HT-29 (cell line): ENCODE measurements around the gene CFAP43. TPM values are rescaled to one million over a fixed set of nuclear protein-coding genes. Genes with fewer than 3 reads are reported as not detected.
"Not testable (repeated sequence)": the region's sequence is repeated elsewhere in the genome, so short reads cannot be mapped to it uniquely, and the experiment has no call there.

ENCODE experiments used
- DNase-seq: peaks from one replicate; pipeline ENCODE4 v3.0.0-alpha.2; 2015; ENCODE audit warnings: low spot score
- total RNA-seq: library from RNA; depleted of rRNA; stranded (reverse); fragments of >200 nt; shearing (Covaris generic); gene quantifications from 2 replicates; pipeline ENCODE4 v1.2.3, GENCODE V29; 2014

CFAP43 gene
- total RNA-seq, 1 experiment from 2014 or later = 0.18 TPM

DNA sequence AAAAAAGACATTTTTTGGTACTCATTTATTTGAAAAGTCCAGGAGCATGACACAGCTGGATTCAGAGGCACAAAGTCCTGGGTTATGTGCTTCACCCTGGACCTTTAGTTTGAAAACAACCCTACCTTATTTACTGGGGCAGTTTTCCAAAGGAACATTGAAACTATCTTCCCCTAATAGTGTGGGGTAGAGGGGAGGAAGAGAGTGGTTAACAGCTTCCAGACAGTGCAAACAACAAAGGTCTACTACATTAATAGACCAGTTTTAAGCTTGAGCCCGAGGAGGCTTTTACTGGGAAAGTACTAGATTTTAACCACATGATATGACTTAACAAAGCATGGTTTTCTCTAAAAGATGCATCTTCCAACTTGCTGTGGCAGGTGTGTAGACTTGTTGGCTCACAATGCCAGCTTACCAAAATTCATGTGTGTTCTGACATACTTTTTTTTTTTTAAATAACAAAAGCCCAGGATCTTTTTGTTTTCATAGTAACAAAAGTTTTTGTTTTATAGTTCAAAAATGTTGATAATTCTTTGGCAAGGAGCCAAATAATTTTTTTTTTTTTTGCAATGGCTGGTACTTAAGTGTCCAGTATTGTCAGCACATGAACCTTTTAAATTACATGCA is 24.3 kb upstream of the CFAP43 start:
- no peak for DNase-seq

DNA sequence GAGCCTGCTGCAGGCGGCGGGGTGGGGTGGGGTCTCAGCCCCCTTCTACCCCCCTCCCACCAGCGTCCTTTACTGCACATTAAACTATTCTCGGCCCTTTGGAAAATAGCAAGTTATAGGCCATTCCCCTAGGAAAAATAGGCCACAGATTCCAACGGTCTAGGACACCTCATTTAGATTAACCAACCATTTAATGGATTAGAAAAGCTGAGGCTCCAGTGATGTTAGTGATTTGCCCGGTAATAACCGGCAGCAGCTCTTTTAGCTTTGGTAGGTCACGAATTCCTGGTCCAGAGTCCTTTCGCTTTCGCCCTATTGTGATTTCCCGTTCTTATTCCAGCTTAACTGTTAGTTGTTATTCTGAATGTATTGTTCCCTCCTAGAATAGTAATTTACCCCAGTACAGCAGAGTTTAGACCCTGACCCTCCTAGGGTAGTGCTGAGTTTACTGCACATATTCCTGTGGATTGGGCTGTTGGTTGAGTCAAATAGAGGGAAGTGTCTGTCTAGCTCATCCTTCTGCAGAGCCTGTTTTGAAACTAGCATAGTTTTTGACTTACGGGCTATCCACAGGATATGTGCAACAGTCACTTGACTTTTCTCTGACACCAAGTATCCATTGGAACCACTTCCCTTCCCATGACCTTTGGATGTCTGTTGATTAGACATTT is 23.3 kb upstream of the CFAP43 start:
- peak; percentile 58 for DNase-seq

DNA sequence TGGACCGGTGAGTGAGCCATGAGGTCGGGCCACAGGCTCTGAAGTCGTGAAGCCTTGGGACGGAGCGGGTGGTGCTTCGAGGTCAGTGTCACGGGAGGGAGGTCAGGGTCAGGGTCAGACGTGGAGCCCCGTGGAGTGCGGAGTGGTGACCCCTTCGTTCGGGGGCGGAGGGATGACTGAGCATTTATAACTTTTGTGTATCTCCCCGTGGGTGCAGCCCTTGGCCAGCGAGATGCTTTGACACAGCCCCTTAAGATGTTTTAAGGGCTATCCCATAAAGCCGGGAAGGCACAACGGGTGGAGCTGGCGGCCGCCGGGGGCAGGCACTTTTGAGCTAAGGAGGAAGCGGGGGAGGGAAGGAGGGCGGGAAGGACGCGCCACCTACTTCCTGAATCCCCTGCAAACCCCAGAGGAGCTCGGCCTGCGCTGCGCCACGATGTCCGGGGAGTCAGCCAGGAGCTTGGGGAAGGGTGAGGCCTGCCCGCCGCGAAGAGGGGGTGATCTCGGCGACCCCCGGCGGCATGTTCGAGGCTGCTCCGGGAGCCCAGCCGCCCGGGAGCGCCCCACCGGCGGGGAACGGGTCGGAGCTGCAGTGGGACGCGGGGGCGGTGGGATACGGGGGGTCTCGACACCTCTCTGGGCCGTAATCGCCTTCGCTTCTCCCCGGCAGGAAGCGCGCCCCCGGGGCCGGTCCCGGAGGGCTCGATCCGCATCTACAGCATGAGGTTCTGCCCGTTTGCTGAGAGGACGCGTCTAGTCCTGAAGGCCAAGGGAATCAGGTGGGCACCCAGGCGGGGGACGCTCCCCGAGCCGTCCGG is 22.5 kb upstream of the CFAP43 start, which contains the start of gene GSTO1:
TSS of gene GSTO1 (plus strand) at position 400 of the 818 bp plus-strand sequence. CDS start at position 437, 37 bp downstream.
- peak; percentile 65 for DNase-seq

- no peak for DNase-seq
Measured at GRCh38 chr10:104253606-104254410, 21.6 kb upstream of the CFAP43 start.

GRCh38 chr10:104253106-104253505 is 20.9 kb upstream of the CFAP43 start:
- DNase-seq = no peak

DNA sequence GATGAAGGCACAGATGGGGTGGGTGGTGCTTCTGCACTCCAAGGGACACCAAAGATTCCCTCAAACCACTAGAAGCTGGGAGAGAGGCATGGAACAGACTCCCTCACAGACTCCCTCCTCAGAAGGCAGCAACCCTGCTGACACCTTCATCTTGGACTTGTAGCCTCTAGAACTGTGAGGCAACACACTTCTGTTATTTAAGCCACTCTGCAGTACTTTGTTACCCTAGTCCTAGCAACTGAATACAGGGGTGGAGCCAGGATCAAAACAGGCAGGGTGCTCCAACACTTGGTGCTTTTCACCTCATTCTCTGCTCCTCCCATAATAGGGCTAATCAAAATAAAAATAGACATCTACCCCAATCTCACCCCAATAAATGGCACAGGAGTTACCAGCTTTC is 20.2 kb upstream of the CFAP43 start:
- DNase-seq = no peak

DNA sequence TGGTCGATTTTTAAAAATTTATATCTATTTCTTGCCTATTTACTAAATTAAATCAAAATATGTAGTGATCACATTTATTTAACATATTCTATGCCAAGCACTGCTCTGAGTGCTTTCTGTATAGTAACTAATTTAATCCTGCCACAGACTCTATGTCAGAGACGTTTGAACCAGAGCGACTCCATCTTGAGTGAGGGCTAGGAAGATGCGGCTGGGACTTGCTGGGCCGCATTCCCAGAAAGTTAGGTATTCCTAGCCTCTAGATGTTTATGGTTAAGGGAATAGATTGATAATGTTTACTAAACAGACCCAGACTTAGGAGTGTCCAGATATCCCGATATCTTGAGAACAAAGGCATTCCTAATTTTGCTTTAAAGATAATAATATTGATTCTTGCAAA is 19.3 kb upstream of the CFAP43 start:
- no peak for DNase-seq

DNA sequence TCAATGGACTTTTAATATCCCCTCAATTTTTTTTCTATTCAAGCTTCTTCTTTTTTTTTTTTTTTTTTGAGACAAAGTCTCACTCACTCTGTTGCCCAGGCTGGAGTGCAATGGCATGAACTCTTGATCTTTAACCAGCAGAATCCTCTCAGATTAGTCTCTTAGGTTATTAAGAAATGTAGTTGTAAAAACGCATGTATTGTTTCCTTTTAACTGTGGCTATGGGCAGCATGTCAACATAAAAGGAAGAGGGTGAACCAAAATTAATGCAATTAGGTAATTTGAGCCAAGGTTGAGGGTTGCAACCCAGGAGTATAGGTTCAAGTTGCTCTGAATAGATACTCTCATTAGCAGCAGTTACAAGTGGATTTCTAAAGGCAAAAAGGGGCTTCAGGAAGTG is 18.2 kb upstream of the CFAP43 start:
- no peak for DNase-seq

DNA sequence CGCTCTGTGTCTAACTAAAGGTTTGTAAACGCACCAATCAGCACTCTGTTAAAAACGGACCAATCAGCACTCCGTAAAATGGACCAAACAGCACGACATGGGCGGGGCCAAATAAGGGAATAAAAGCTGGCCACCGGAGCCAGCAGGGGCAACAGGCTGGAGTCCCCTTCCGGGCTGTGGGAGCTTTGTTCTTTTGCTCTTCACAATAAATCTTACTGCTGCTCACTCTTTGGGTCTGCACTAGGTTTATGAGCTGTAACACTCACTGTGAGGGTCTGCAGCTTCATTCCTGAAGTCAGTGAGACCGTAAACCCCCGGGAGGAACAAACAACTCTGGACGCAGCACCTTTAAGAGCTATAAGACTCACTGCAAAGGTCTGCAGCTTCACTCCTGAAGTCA is 16.8 kb upstream of the CFAP43 start:
- not testable (repeated sequence) for DNase-seq

- DNase-seq = no peak
Measured at GRCh38 chr10:104247513-104248146, 15.5 kb upstream of the CFAP43 start.

- no peak for DNase-seq
Measured at GRCh38 chr10:104246976-104247375, 14.8 kb upstream of the CFAP43 start.

GRCh38 chr10:104245066-104245632 is 13.0 kb upstream of the CFAP43 start:
- DNase-seq = no peak

GRCh38 chr10:104243512-104243911 is 11.3 kb upstream of the CFAP43 start:
- DNase-seq = no peak

- DNase-seq = not testable (repeated sequence)
Measured at GRCh38 chr10:104243009-104243408, 10.8 kb upstream of the CFAP43 start.

DNA sequence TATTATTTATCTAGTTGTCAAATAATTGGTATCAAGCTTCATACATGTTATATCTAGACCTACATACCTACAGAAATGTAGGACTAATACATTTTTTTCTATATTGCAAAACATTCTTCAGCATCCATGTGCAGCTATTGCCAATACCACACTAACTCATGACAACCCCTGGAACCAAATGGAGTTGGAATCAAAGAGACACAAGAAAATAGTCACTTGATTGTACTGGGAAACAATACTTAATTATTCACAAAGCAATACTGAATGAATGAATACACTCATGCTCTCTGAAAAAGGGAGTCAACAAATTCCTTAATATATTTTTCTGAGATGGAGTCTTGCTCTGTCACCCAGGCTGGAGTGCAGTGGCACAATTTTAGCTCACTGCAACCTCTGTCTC is 10.4 kb upstream of the CFAP43 start:
- no peak for DNase-seq

- no peak for DNase-seq
Measured at GRCh38 chr10:104240078-104240477, 7.9 kb upstream of the CFAP43 start.

- DNase-seq = no peak
Measured at GRCh38 chr10:104235801-104236200, 3.6 kb upstream of the CFAP43 start.

GRCh38 chr10:104234934-104235333 is 2.8 kb upstream of the CFAP43 start:
- DNase-seq = no peak

GRCh38 chr10:104233817-104234216 is 1.7 kb upstream of the CFAP43 start:
- DNase-seq = no peak

GRCh38 chr10:104232613-104233102 is 494 bp upstream of the CFAP43 start:
- no peak for DNase-seq

GRCh38 chr10:104230490-104230889 is 1.7 kb downstream of the CFAP43 start:
- no peak for DNase-seq
